Dermis lymphatic vessel endothelial cell (primary cell): ENCODE measurements around the gene SLC39A7. TPM values are rescaled to one million over a fixed set of nuclear protein-coding genes. Genes with fewer than 3 reads are reported as not detected.

ENCODE experiments used
- total RNA-seq: library from RNA; depleted of rRNA; stranded (reverse); fragments of >200 nt; gene quantifications from 2 replicates; pipeline ENCODE4 v1.2.1, GENCODE V29; 2014

Gene SLC39A7
- total RNA-seq = 86.5 and 115 TPM in 2 replicates

GRCh38 chr6:33200219-33201146 lies at the start of gene SLC39A7, which contains the start of gene RXRB:
Gene SLC39A7 (plus strand): TSS chr6:33200867. CDS start chr6:33201246, 379 bp downstream.
Gene RXRB (minus strand): TSS chr6:33200665. CDS start chr6:33200476, 189 bp downstream.

GRCh38 chr6:33192105-33192646 lies 8.5 kb upstream of the SLC39A7 start, which contains the start of gene COL11A2:
Gene COL11A2 (minus strand): TSS chr6:33192467. CDS start chr6:33192240, 227 bp downstream.

GRCh38 chr6:33204415-33205190 lies 3.9 kb downstream of the SLC39A7 start, which contains the start of gene HSD17B8:
Gene HSD17B8 (plus strand): TSS chr6:33204655. CDS start chr6:33204669, 14 bp downstream.

GRCh38 chr6:33208091-33208967 lies 7.7 kb downstream of the SLC39A7 start, which contains the start of gene RING1:
Gene RING1 (plus strand): TSS chr6:33208500. CDS start chr6:33208823, 323 bp downstream.

Other genes starting within 250 kb of the SLC39A7 start
- gene HLA-DMA, start 247.8 kb upstream of the SLC39A7 start, total RNA-seq = 0.43 and 1.0 TPM in 2 replicates
- 48.1 and 59.9 TPM in 2 replicates for gene BRD2, start 232.3 kb upstream of the SLC39A7 start, total RNA-seq
- gene HLA-DOA, start 191.3 kb upstream of the SLC39A7 start, total RNA-seq = not detected in 2 replicates
- 4.6 and 6.9 TPM in 2 replicates for gene HLA-DPA1, start 127.2 kb upstream of the SLC39A7 start, total RNA-seq
- 10.0 and 16.6 TPM in 2 replicates for gene HLA-DPB1, start 124.9 kb upstream of the SLC39A7 start, total RNA-seq
- 0.26 and 0.33 TPM in 2 replicates for gene COL11A2, start 8.4 kb upstream of the SLC39A7 start, total RNA-seq
- gene RXRB, start 202 bp upstream of the SLC39A7 start, total RNA-seq = 19.8 and 24.4 TPM in 2 replicates
- gene HSD17B8, start 3.8 kb downstream of the SLC39A7 start, total RNA-seq = 8.2 and 9.4 TPM in 2 replicates
- gene RING1, start 7.6 kb downstream of the SLC39A7 start, total RNA-seq = 24.7 and 25.6 TPM in 2 replicates
- 29.3 and 30.0 TPM in 2 replicates for gene VPS52, start 71.0 kb downstream of the SLC39A7 start, total RNA-seq
- 4,072 and 4,082 TPM in 2 replicates for gene RPS18, start 71.2 kb downstream of the SLC39A7 start, total RNA-seq
- gene B3GALT4, start 76.3 kb downstream of the SLC39A7 start, total RNA-seq = 4.3 and 10.0 TPM in 2 replicates
- gene WDR46, start 88.4 kb downstream of the SLC39A7 start, total RNA-seq = 61.7 and 63.3 TPM in 2 replicates
- gene PFDN6, start 88.7 kb downstream of the SLC39A7 start, total RNA-seq = 26.5 and 30.2 TPM in 2 replicates
- gene RGL2, start 98.1 kb downstream of the SLC39A7 start, total RNA-seq = 55.5 and 57.6 TPM in 2 replicates
- gene TAPBP, start 113.2 kb downstream of the SLC39A7 start, total RNA-seq = 44.0 and 48.9 TPM in 2 replicates
- gene ZBTB22, start 116.9 kb downstream of the SLC39A7 start, total RNA-seq = 14.4 and 20.3 TPM in 2 replicates
- gene DAXX, start 122.1 kb downstream of the SLC39A7 start, total RNA-seq = 37.4 and 54.5 TPM in 2 replicates
- 3.1 and 3.8 TPM in 2 replicates for gene KIFC1, start 191.0 kb downstream of the SLC39A7 start, total RNA-seq
- 10.0 and 11.5 TPM in 2 replicates for gene PHF1, start 210.1 kb downstream of the SLC39A7 start, total RNA-seq
- gene CUTA, start 217.2 kb downstream of the SLC39A7 start, total RNA-seq = 51.8 and 59.5 TPM in 2 replicates
- 1.7 and 2.9 TPM in 2 replicates for gene SYNGAP1, start 219.2 kb downstream of the SLC39A7 start, total RNA-seq